Astrocyte (in vitro differentiated cells and primary cell): ENCODE results near the gene WWTR1.

Source experiments
- EZH2 ChIP-seq: IDR thresholded peaks from 2 replicates; pipeline ENCODE4 v1.6.1; 2012; ENCODE audit warnings: mild to moderate bottlenecking, low read length, inconsistent platforms; ENCODE audit not compliant: insufficient read depth
- TF ChIP-seq, protein P1 (sequence below): IDR thresholded peaks from 2 replicates; pipeline ENCODE4 v1.5.1; 2011; ENCODE audit warnings: low read depth, mild to moderate bottlenecking, inconsistent platforms, low read length, moderate library complexity; ENCODE audit not compliant: insufficient read depth

DNA sequence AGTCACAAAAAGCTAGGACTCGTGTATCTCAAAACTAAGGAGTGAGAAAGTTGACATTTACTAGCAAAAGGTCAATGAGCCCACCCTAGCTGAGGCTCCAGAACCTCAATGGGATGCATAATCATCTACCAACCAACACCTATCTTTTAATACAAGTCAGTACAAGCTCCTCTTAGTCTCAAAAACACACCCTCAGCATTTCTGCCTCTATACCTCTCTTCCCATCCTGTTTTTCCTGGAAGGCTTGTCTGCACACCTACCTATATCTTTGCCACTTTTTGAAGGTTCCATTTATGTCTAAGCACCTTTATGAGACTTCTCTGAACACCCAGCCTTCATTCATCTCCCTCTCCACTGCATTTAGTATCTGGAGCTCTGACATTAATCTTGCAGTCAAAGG lies 10.0 kb downstream of the WWTR1 start:
- TF ChIP-seq, protein P1, sequence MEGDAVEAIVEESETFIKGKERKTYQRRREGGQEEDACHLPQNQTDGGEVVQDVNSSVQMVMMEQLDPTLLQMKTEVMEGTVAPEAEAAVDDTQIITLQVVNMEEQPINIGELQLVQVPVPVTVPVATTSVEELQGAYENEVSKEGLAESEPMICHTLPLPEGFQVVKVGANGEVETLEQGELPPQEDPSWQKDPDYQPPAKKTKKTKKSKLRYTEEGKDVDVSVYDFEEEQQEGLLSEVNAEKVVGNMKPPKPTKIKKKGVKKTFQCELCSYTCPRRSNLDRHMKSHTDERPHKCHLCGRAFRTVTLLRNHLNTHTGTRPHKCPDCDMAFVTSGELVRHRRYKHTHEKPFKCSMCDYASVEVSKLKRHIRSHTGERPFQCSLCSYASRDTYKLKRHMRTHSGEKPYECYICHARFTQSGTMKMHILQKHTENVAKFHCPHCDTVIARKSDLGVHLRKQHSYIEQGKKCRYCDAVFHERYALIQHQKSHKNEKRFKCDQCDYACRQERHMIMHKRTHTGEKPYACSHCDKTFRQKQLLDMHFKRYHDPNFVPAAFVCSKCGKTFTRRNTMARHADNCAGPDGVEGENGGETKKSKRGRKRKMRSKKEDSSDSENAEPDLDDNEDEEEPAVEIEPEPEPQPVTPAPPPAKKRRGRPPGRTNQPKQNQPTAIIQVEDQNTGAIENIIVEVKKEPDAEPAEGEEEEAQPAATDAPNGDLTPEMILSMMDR: no peak
- no peak for TF ChIP-seq EZH2
